SK-N-SH (cell line): ENCODE measurements around the gene ZXDC. TPM values are rescaled to one million over a fixed set of nuclear protein-coding genes. Genes with fewer than 3 reads are reported as not detected.

ENCODE experiments used
- CTCF ChIA-PET: fragments of 300-600, 350-600 bp; formaldehyde crosslinking; extraction: SDS; loops from one replicate; lab custom pipeline; 2021; lab: Yijun Ruan, JAX
- POLR2A ChIA-PET: fragments of 350-600 bp; sonication (Branson Sonifier 250); formaldehyde crosslinking; extraction: SDS; loops from one replicate; lab custom pipeline; 2020; ENCODE audit warnings: antibody characterized with exemption, inconsistent platforms; lab: Yijun Ruan, JAX
- DNase-seq: peaks from one replicate; pipeline ENCODE4 v3.0.0; 2012
- H2AFZ ChIP-seq: fragments of 200-600 bp; sonication (generic); 2 replicates; pipeline ENCODE4 v1.8.1; 2016; ENCODE audit warnings: antibody characterized with exemption, mild to moderate bottlenecking, low read depth
- H3F3A ChIP-seq: fragments of 200-600 bp; sonication (generic); replicated peaks from 2 replicates; pipeline ENCODE3; 2016; ENCODE audit warnings: antibody characterized with exemption, mild to moderate bottlenecking; ENCODE audit not compliant: insufficient read depth
- H3K27ac ChIP-seq, 2 experiments: fragments of 200-500 bp in 1 of 2; fragments of 200-600 bp in 1 of 2; sonication (Bioruptor generic) in 1 of 2; sonication (generic), shearing (Covaris generic) in 1 of 2; 2 replicates each; pipeline versions ENCODE4 v1.5.1 to v1.6.1; 2014 to 2016; ENCODE audit warnings: low read depth in 2 of 2, inconsistent platforms in 1 of 2, low read length in 1 of 2, mild to moderate bottlenecking in 1 of 2, mixed read lengths in 1 of 2
- H3K27me3 ChIP-seq: fragments of 200-600 bp; sonication (generic), shearing (Covaris generic); 2 replicates; pipeline ENCODE4 v1.6.1; 2016; ENCODE audit warnings: mixed run types; ENCODE audit not compliant: insufficient read depth
- H3K36me3 ChIP-seq, 2 experiments: fragments of 200-500 bp in 1 of 2; fragments of 200-600 bp in 1 of 2; sonication (Bioruptor generic) in 1 of 2; sonication (generic) in 1 of 2; replicated peaks in 1 of 2; 2 replicates each; pipeline versions ENCODE3 to v1.5.1; 2014 to 2016; ENCODE audit warnings: low read length in 1 of 2, mild to moderate bottlenecking in 1 of 2; ENCODE audit not compliant: insufficient read depth in 2 of 2, control insufficient read depth in 1 of 2
- H3K4me1 ChIP-seq, 2 experiments: fragments of 200-500 bp in 1 of 2; fragments of 200-600 bp in 1 of 2; sonication (Bioruptor generic) in 1 of 2; sonication (generic), shearing (Covaris generic) in 1 of 2; 2 replicates each; pipeline versions ENCODE4 v1.5.1 to v1.6.1; 2014 to 2016; ENCODE audit warnings: low read depth in 1 of 2, low read length in 1 of 2, mixed run types in 1 of 2; ENCODE audit not compliant: insufficient read depth in 2 of 2, control insufficient read depth in 1 of 2
- H3K4me2 ChIP-seq: fragments of 200-600 bp; sonication (generic), shearing (Covaris generic); 2 replicates; pipeline ENCODE4 v1.6.1; 2017; ENCODE audit warnings: mixed run types
- H3K4me3 ChIP-seq, 2 experiments: fragments of 200-500 bp in 1 of 2; fragments of 200-600 bp in 1 of 2; sonication (Bioruptor generic) in 1 of 2; sonication (generic), shearing (Covaris generic) in 1 of 2; 2 replicates each; pipeline versions ENCODE4 v1.5.1 to v1.8.1; 2014 to 2016; ENCODE audit warnings: low read depth in 2 of 2, inconsistent platforms in 1 of 2, low read length in 1 of 2, mild to moderate bottlenecking in 1 of 2, mixed read lengths in 1 of 2, moderate library complexity in 1 of 2
- H3K79me2 ChIP-seq: fragments of 200-600 bp; sonication (generic); 2 replicates; pipeline ENCODE4 v1.8.1; 2017; ENCODE audit warnings: mild to moderate bottlenecking; ENCODE audit not compliant: insufficient read depth
- H3K9ac ChIP-seq: fragments of 200-600 bp; sonication (generic); 2 replicates; pipeline ENCODE4 v1.6.1; 2017; ENCODE audit warnings: mixed run types
- H3K9me2 ChIP-seq: fragments of 200-600 bp; sonication (generic); 2 replicates; pipeline ENCODE4 v1.6.1; 2017; ENCODE audit warnings: mixed run types
- H3K9me3 ChIP-seq: fragments of 200-600 bp; sonication (generic); 2 replicates; pipeline ENCODE4 v1.6.1; 2017; ENCODE audit warnings: mixed run types, mild to moderate bottlenecking, moderate library complexity
- H4K20me1 ChIP-seq: fragments of 200-600 bp; sonication (generic); 2 replicates; pipeline ENCODE4 v1.6.1; 2017; ENCODE audit warnings: mild to moderate bottlenecking, mixed run types; ENCODE audit not compliant: insufficient read depth
- GABPA ChIP-seq: IDR thresholded peaks from 2 replicates; pipeline ENCODE4 v1.4.0; 2012; ENCODE audit warnings: low read depth, mild to moderate bottlenecking
- JUND ChIP-seq: IDR thresholded peaks from 2 replicates; pipeline ENCODE4 v1.4.0; 2012
- MEF2A ChIP-seq: IDR thresholded peaks from 2 replicates; pipeline ENCODE4 v1.4.0; 2012; ENCODE audit warnings: low read depth, borderline replicate concordance
- NFIC ChIP-seq: IDR thresholded peaks from 2 replicates; pipeline ENCODE4 v1.4.0; 2012; ENCODE audit warnings: borderline replicate concordance
- PBX3 ChIP-seq: IDR thresholded peaks from 2 replicates; pipeline ENCODE4; 2012
- POLR2AphosphoS5 ChIP-seq: IDR thresholded peaks from 2 replicates; pipeline ENCODE4 v1.6.1; 2012; ENCODE audit warnings: low read depth, low read length
- RAD21 ChIP-seq: IDR thresholded peaks from 2 replicates; pipeline ENCODE4 v1.6.1; 2012; ENCODE audit warnings: mild to moderate bottlenecking, low read length
- REST ChIP-seq: IDR thresholded peaks from 2 replicates; pipeline ENCODE4 v1.6.1; 2012; ENCODE audit warnings: mild to moderate bottlenecking, low read depth, low read length, moderate library complexity
- RFX5 ChIP-seq: IDR thresholded peaks from 2 replicates; pipeline ENCODE4 v1.6.1; 2012; ENCODE audit warnings: mild to moderate bottlenecking, improper control_type of control experiment, low read length
- TEAD4 ChIP-seq: IDR thresholded peaks from 2 replicates; pipeline ENCODE4 v1.4.0; 2012; ENCODE audit warnings: mild to moderate bottlenecking, borderline replicate concordance; ENCODE audit not compliant: insufficient read depth
- WGBS: methylation state at CpG from one replicate; pipeline ENCODE4 v1.1.6; 2017; ENCODE audit warnings: low lambda C conversion rate; 5-methylcytosine and 5-hydroxymethylcytosine counted together
- polyA plus RNA-seq, 3 experiments: library from polyadenylated mRNA; depleted of rRNA; stranded (reverse); fragments of >200 nt; gene quantifications; 2 replicates each; pipeline ENCODE4 v1.2.3, GENCODE V29; 2012
- TF ChIP-seq, protein P1 (sequence below): IDR thresholded peaks from 2 replicates; pipeline ENCODE4 v1.4.0; 2012; ENCODE audit warnings: low read depth, borderline replicate concordance

The ZXDC gene
- polyA plus RNA-seq, 1 of the 3 experiments (the other 2 are of a cell fraction): 8.5 TPM

DNA sequence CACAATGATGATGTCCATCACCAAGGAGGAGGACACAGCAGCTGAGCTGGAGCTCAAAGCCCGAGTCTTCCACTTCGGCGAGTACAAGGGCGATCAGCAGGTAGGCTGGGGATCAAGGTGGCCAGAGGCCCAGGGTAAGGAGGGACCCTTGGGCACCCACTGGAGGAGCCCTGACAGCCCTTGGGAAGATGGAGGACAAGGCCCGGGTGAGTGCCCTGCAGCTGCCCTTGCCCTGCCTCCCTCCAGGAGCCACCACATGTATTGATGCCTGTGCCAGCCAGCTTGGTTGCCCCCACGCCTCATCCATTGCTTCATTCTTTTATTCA, 42.6 kb downstream of the ZXDC start (continued):
- no peak for TF ChIP-seq POLR2AphosphoS5

DNA sequence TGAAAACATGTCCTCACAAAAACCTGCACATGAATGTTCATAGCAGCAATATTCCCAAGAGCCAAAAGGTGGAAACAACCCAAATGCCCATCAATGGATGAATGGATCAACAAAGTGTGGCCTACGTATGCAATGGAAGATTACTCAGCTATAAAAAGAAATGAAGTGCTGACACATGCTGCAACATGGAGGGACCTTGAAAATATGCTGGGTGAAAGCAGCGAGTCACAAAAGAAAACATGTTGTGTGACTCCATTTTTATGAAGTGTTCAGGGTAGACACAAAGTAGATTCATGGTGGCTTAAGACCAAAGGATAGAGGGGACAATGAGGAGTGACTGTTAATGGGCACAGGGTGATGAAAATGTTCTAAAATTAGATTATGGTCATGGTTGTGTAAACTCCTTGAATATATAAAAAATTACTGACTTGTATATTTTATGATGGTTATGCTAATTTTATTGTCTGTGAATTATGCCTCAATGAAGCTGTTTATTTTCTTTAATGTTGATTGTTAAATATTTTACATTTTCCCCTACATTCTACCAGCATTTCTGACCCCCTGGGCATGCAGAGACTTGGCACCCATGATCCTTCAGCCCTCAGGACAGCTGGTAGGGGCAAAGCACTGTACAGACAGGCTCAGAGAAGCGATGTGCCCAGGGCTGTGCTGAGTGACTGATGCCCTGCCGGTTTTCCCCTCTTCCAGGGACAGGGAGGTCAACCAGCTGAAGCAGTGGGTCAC, 43.2 kb downstream of the ZXDC start:
- H3K27me3 ChIP-seq: no peaks in the 10 kb centered on the region
- no peak for TF ChIP-seq NFIC
- no peak for TF ChIP-seq RFX5
- no peak for TF ChIP-seq RAD21
- no peak for TF ChIP-seq JUND
- no peak for TF ChIP-seq GABPA
- no peak for TF ChIP-seq PBX3
- TF ChIP-seq TEAD4: no peak
- TF ChIP-seq, all 33 proteins: peak for 0
- Histone ChIP-seq H3K79me2 (no peaks in the 10 kb centered on the region), H3K27ac (no peak overlapping the region), H3K4me2 (no peak overlapping the region), H4K20me1 (no peaks in the 10 kb centered on the region), H3F3A (no peaks in the 10 kb centered on the region), H3K4me3 (no peak overlapping the region), H3K9me2 (no peaks in the 10 kb centered on the region; the same call in 1 of the 2 replicates), H3K36me3 (peaks cover 0 to 8% of the 10 kb centered on the region in 2 experiments), H2AFZ (no peak overlapping the region), H3K9ac (no peak overlapping the region), H3K9me3 (no peaks in the 10 kb centered on the region; the same call in 1 of the 2 replicates), H3K4me1 (peaks cover 0 to 15% of the 10 kb centered on the region in 2 experiments; a peak in 1 of 4 replicates)
- ChIA-PET POLR2A (no interaction called here), CTCF (no interaction called here)
- DNase-seq: no peak
- WGBS: 86% methylated on average over 4 of the region's 4 CpGs

DNA sequence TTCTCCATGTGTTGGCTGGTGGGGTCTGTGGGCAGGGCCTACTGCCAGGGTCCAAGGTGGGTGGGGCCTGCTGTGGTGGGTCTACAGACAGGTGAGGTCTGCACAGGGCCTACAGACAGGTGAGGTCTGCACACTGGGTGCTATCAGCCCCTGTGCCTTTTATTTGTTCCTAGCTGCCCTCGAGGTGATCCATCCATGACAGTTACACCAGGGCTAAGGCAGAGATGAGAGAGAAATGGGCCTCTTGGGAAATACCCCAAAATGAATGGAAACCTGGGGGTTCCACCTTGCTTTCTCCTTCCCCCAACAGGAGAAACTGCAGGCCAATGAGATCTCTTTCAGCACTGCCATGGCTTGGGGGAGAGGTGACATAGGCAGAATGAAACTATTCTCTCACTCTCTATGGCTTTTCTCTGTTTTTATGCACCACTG, 44.6 kb downstream of the ZXDC start:
- Histone ChIP-seq H3K4me2 (no peak overlapping the region), H4K20me1 (no peaks in the 10 kb centered on the region), H2AFZ (no peak overlapping the region), H3F3A (no peaks in the 10 kb centered on the region), H3K27ac (no peak overlapping the region), H3K4me3 (no peak overlapping the region), H3K9me2 (no peaks in the 10 kb centered on the region; the same call in 1 of the 2 replicates), H3K27me3 (no peaks in the 10 kb centered on the region), H3K9ac (no peak overlapping the region), H3K9me3 (no peaks in the 10 kb centered on the region; the same call in none of the 2 replicates), H3K36me3 (no peaks in the 10 kb centered on the region), H3K4me1 (peaks cover 0 to 15% of the 10 kb centered on the region in 2 experiments; a peak in 1 of 4 replicates), H3K79me2 (no peaks in the 10 kb centered on the region)
- 100% methylated on average over 1 of the region's 1 CpG for WGBS
- TF ChIP-seq REST: no peak
- TF ChIP-seq, protein P1, sequence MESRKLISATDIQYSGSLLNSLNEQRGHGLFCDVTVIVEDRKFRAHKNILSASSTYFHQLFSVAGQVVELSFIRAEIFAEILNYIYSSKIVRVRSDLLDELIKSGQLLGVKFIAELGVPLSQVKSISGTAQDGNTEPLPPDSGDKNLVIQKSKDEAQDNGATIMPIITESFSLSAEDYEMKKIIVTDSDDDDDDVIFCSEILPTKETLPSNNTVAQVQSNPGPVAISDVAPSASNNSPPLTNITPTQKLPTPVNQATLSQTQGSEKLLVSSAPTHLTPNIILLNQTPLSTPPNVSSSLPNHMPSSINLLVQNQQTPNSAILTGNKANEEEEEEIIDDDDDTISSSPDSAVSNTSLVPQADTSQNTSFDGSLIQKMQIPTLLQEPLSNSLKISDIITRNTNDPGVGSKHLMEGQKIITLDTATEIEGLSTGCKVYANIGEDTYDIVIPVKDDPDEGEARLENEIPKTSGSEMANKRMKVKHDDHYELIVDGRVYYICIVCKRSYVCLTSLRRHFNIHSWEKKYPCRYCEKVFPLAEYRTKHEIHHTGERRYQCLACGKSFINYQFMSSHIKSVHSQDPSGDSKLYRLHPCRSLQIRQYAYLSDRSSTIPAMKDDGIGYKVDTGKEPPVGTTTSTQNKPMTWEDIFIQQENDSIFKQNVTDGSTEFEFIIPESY: no peak
- no peak for TF ChIP-seq JUND
- no peak for TF ChIP-seq MEF2A
- ChIA-PET CTCF (interaction anchor here (1.3 kb wide), 1 partner anchor 218 kb away, joined by 5 read pairs; no protein-coding TSS in a partner anchor), POLR2A (no interaction called here)
- no peak for DNase-seq
